Esophagus squamous epithelium (tissue), 5 donors: ENCODE measurements around the gene NPPB. TPM values are rescaled to one million over a fixed set of nuclear protein-coding genes. Genes with fewer than 3 reads are reported as not detected.

Experiments
- DNase-seq: peaks from one replicate; lab custom pipeline; 2025; lab: John Stamatoyannopoulos, UW
- H3K27ac ChIP-seq, 4 donors: fragments of 200-600 bp; sonication (generic); one replicate each; pipeline ENCODE4 v1.5.1; 2016 to 2019; ENCODE audit warnings: mild to moderate bottlenecking in 1 of 4
- H3K27me3 ChIP-seq, 4 donors: fragments of 200-600 bp; sonication (generic); 1 replicate in 3 of 4; 2 replicates in 1 of 4; pipeline versions ENCODE4 v1.5.1 to v1.6.0; 2017 to 2021; ENCODE audit warnings: antibody characterized with exemption in 1 of 4
- H3K36me3 ChIP-seq, 3 donors: fragments of 200-600 bp; sonication (generic); one replicate each; pipeline ENCODE4 v1.5.1; 2016 to 2019
- H3K4me1 ChIP-seq, 3 donors: fragments of 200-600 bp; sonication (generic); one replicate each; pipeline ENCODE4 v1.5.1; 2017 to 2019
- H3K4me3 ChIP-seq, 4 donors: fragments of 200-600 bp; sonication (generic); 1 replicate in 3 of 4; 2 replicates in 1 of 4; pipeline ENCODE4 v1.5.1; 2016 to 2019; ENCODE audit warnings: mild to moderate bottlenecking in 2 of 4, moderate library complexity in 1 of 4
- H3K9me3 ChIP-seq, 3 donors: fragments of 200-600 bp; sonication (generic); one replicate each; pipeline ENCODE4 v1.5.1; 2016 to 2019
- POLR2A ChIP-seq, 4 donors: fragments of 450-650 bp; IDR thresholded peaks; one replicate each; pipeline ENCODE4 v1.6.1; 2017; ENCODE audit warnings: antibody characterized with exemption in 4 of 4, mild to moderate bottlenecking in 4 of 4, moderate library complexity in 3 of 4
- WGBS, 2 donors: methylation state at CpG; one replicate each; pipeline ENCODE4 v1.1.5; 2018; 5-methylcytosine and 5-hydroxymethylcytosine counted together
- intact Hi-C: fragments of 100-400 bp; cut with DNase I; formaldehyde crosslinking; loops from one replicate; pipeline ENCODE4 v1.15.0; 2022
- total RNA-seq, 4 donors: library from RNA; depleted of rRNA; stranded (reverse); fragments of >200 nt; gene quantifications; one replicate each; pipeline ENCODE4 v1.1.0, GENCODE V29; 2016
- TF ChIP-seq, protein P1 (sequence below), 6 experiments: fragments of 450-650 bp in 4 of 6; fragments of 200-600 bp in 2 of 6; sonication (generic) in 2 of 6; IDR thresholded peaks; one replicate each; pipeline ENCODE4 v1.5.1; 2016 to 2019; ENCODE audit warnings: antibody characterized with exemption in 6 of 6, mild to moderate bottlenecking in 4 of 6, moderate library complexity in 4 of 6
- donor health status: DM: yes; HTN: yes; CAD: no.

Gene NPPB
- total RNA-seq, 4 donors from 2014 or later: not detected

DNA sequence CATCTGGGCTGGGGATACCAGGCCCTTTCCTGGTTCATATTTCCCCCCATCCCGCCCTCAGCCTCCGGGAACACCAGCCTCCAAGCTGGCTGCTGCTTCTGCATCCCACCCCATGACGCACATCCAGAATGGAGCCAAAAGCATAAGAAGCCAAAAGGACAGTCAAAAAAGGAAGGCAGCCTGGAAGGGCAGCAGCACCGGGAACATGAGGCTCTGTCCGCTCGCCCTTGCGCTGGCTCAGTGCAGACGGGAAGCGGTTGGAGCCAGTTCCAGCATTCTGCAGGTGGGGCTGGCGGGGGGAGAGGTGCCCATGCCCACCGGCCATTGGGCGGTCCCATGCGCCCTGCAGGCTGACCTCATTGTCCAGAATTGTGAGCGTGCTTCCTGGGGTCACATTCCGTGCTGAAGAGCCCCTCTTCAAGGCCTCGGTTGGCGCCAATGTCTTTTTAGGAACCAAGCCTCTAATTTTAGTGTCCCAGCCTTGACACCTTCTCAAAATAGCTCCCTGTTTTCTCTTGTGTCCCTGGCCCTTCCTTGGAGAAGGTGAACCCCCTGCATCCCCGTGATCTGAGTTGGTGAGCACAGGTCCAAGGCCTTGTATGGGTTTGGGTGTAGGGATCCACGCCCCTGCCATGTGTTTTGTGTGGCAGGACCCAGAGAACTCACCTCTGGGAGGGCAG is 28.4 kb upstream of the NPPB start:
- intact Hi-C loops: no loop called here
- Histone ChIP-seq H3K36me3 (no peaks in the 10 kb centered on the region), H3K4me1 (no peaks in the 10 kb centered on the region), H3K27ac (no peak overlapping the region), H3K4me3 (no peak overlapping the region), H3K27me3 (peaks cover 0 to 33% (median 0%) of the 10 kb centered on the region in 4 donors), H3K9me3 (no peaks in the 10 kb centered on the region)
- WGBS, 2 donors: 79 to 86% methylated on average over 17 of the region's 19 CpGs
- TF ChIP-seq, protein P1, sequence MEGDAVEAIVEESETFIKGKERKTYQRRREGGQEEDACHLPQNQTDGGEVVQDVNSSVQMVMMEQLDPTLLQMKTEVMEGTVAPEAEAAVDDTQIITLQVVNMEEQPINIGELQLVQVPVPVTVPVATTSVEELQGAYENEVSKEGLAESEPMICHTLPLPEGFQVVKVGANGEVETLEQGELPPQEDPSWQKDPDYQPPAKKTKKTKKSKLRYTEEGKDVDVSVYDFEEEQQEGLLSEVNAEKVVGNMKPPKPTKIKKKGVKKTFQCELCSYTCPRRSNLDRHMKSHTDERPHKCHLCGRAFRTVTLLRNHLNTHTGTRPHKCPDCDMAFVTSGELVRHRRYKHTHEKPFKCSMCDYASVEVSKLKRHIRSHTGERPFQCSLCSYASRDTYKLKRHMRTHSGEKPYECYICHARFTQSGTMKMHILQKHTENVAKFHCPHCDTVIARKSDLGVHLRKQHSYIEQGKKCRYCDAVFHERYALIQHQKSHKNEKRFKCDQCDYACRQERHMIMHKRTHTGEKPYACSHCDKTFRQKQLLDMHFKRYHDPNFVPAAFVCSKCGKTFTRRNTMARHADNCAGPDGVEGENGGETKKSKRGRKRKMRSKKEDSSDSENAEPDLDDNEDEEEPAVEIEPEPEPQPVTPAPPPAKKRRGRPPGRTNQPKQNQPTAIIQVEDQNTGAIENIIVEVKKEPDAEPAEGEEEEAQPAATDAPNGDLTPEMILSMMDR (IDR thresholded peaks at IDR 0.05): no peak
- DNase-seq: no peak

DNA sequence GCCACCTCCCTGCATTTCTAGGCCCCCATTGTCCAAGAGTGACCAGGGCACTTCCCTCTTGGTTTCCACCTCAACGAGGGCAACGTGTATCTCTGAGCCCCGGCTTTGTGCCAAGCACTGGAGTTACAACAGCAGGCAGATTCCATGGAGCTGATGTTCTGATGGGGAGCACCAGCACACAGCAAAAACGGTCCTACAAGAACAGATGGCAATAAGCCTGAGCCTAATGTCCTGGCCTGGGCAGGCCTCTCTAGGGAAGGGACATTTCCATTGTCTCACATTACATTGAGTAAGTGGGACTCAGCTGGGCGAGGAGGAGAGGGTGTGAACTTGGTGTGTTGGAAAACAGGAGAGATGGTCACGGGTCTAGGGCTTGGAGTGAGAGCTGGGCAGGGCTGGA is 27.2 kb upstream of the NPPB start:
- Histone ChIP-seq H3K4me3 (no peak overlapping the region), H3K9me3 (no peaks in the 10 kb centered on the region), H3K27ac (no peak overlapping the region), H3K27me3 (peaks cover 0 to 28% (median 0%) of the 10 kb centered on the region in 4 donors), H3K36me3 (no peaks in the 10 kb centered on the region), H3K4me1 (no peaks in the 10 kb centered on the region)
- intact Hi-C loops: no loop called here
- 52 to 67% methylated on average over 2 to 3 of the region's 6 CpGs for WGBS, 2 donors
- DNase-seq: no peak
- TF ChIP-seq, protein P1 (IDR thresholded peaks at IDR 0.05): no peak
- no peak for TF ChIP-seq POLR2A (IDR thresholded peaks at IDR 0.05)

DNA sequence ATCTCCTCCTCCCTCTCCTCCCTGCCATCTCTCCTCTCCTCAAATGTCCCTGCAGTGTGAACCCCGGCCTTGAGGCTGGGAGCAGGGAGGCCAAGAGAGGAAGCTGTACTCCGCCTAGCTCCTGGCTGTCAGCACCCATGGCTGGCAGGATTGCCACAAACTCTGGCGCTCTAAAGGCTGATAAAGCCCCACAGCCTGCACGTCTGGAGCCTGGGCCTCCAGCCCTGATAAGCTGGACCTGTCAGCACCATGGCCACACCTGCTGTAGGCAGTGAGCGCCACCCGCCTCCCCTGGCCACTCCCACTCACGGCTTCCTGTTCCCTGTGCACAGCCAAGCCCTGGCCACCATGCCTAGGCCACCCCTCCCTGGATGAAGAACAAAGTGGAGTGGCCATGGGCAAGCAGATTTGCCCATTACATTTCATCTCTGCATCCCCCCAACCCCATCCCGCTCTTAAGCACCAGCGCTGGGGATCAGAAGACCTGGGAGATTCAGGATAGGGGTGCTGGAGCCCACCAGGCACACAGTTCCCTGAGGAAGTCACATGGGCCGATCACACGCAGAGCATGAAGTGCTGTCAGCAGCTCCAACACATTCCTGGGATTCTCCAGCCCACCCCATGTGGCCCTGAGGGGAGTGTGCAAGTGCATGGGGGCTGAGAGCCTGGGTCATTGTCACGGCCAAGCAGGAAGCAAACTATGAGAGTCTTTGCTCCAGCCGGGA is 24.2 kb upstream of the NPPB start:
- peaks cover 0 to 39% (median 0%) of the 10 kb centered on the region in 4 donors for H3K27me3 ChIP-seq
- no peak overlapping the region for H3K27ac ChIP-seq
- TF ChIP-seq POLR2A (IDR thresholded peaks at IDR 0.05): no peak
- TF ChIP-seq, protein P1 (IDR thresholded peaks at IDR 0.05): no peak
- H3K4me3 ChIP-seq: no peak overlapping the region
- H3K36me3 ChIP-seq: no peaks in the 10 kb centered on the region
- intact Hi-C loops: no loop called here
- H3K4me1 ChIP-seq: peaks cover 0 to 12% (median 0%) of the 10 kb centered on the region in 3 donors
- no peak for DNase-seq
- no peaks in the 10 kb centered on the region for H3K9me3 ChIP-seq
- WGBS, 2 donors: 59% methylated on average over 9 of the region's 13 CpGs; no CpG with 5 or more reads in 1 of the 2 donors

DNA sequence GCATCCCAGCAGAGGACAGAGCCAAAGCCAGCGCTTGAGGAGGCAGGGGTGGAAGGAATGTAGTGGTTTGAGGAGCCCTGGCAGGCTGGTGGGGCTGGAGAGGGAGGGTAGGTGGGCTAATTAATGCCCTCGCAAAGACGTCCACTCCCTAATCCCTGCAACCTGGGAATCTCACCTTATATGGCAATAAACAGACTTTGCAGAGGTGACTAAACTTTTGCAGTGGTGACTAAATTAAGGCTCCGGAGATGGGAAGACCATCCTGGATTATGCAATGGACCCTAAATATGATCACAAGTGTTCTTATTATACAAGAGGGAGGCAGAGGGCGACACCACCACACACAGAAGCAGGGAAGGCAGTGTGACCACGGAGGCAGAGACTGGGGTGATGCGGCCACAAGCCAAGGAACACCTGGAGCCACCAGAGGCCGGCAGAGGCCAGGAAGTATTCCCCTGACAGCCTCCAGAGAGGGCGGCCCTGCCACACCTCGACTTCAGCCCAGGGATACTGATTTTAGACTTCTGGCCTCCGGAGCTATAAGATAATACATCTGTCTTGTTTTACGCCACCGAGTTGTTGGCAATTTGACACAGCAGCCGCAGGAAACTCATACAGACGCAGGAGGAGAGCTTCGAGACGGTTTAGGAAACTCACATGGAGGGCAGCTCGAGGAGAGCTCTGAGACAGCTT is 23.1 kb upstream of the NPPB start:
- no peak overlapping the region for H3K4me3 ChIP-seq
- 72 to 79% methylated on average over 18 of the region's 18 CpGs for WGBS, 2 donors
- H3K27me3 ChIP-seq: peaks cover 0 to 50% (median 0%) of the 10 kb centered on the region in 4 donors
- no peaks in the 10 kb centered on the region for H3K9me3 ChIP-seq
- no peaks in the 10 kb centered on the region for H3K36me3 ChIP-seq
- no peak overlapping the region for H3K27ac ChIP-seq
- no peak for DNase-seq
- TF ChIP-seq, protein P1 (IDR thresholded peaks at IDR 0.05): no peak
- no peak for TF ChIP-seq POLR2A (IDR thresholded peaks at IDR 0.05)
- H3K4me1 ChIP-seq: peaks cover 0 to 12% (median 0%) of the 10 kb centered on the region in 3 donors
- intact Hi-C loops: no loop called here
